Tibial artery (tissue), 4 donors: ENCODE data around the gene CDK5RAP2.

ENCODE experiments used
- DNase-seq, 2 donors: peaks; one replicate each; pipeline ENCODE4 v3.0.0-alpha.2; 2019
- H3K27ac ChIP-seq, 2 donors: fragments of 200-600 bp; sonication (generic) in 1 of 2; 1 replicate in 1 of 2; 2 replicates in 1 of 2; pipeline ENCODE4 v1.5.1; 2018 to 2019; ENCODE audit warnings: mild to moderate bottlenecking in 1 of 2
- H3K27me3 ChIP-seq, 2 donors: fragments of 200-600 bp; sonication (generic) in 1 of 2; one replicate each; pipeline versions ENCODE4 v1.5.1 to v1.6.0; 2016 to 2019
- H3K36me3 ChIP-seq, 3 donors: fragments of 200-600 bp; sonication (generic) in 2 of 3; one replicate each; pipeline ENCODE4 v1.5.1; 2016 to 2019; ENCODE audit warnings: mild to moderate bottlenecking in 2 of 3
- H3K4me1 ChIP-seq, 4 donors: fragments of 200-600 bp; sonication (generic) in 2 of 4; 1 replicate in 3 of 4; 2 replicates in 1 of 4; pipeline ENCODE4 v1.5.1; 2016 to 2019
- H3K4me3 ChIP-seq, 2 donors: fragments of 200-600 bp; sonication (generic) in 1 of 2; 1 replicate in 1 of 2; 2 replicates in 1 of 2; pipeline ENCODE4 v1.5.1; 2018 to 2019; ENCODE audit warnings: mild to moderate bottlenecking in 2 of 2
- H3K9me3 ChIP-seq, 3 donors: fragments of 200-600 bp; sonication (generic) in 1 of 3; one replicate each; pipeline ENCODE4 v1.5.1; 2016 to 2019
- CTCF ChIP-seq, 2 experiments: fragments of 200-600 bp in 1 of 2; fragments of 450-650 bp in 1 of 2; IDR thresholded peaks; one replicate each; pipeline ENCODE4 v1.5.1; 2017 to 2019; ENCODE audit warnings: antibody characterized with exemption in 2 of 2, mild to moderate bottlenecking in 1 of 2, moderate library complexity in 1 of 2
- intact Hi-C: fragments of 100-400 bp; cut with DNase I; formaldehyde crosslinking; loops from one replicate; pipeline ENCODE4 v1.15.0; 2023; ENCODE audit warnings: low total_unique reads

CDK5RAP2 gene

DNA sequence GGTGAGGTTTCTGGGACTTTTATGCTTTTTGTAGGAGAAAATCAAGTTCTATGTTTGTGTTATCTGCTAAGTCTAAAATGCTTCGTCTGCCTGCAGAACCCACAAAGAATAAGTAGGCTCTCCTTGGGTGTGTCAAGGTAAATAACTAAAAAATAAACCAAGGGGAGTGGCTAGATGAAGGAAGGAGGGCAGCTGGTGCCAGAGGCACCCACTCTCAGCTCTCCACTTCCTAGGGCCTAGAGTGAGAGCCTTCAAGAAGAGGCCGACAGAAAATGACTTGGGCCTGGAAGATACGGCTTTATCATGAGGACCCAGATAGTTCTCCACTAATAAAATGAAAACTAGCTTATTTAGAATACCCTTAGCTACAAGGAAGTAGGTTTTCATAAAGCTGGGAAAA lies 147.4 kb downstream of the CDK5RAP2 start:
- no peaks in the 10 kb centered on the region for H3K27me3 ChIP-seq
- DNase-seq = no peak
- H3K4me3 ChIP-seq = no peak overlapping the region
- H3K4me1 ChIP-seq = peaks cover 0 to 8% (median 2%) of the 10 kb centered on the region in 4 donors
- no peaks in the 10 kb centered on the region for H3K9me3 ChIP-seq
- TF ChIP-seq CTCF (IDR thresholded peaks at IDR 0.05) = no peak
- intact Hi-C loops = no loop called here
- no peak overlapping the region for H3K27ac ChIP-seq
- peaks cover 0 to 16% (median 8%) of the 10 kb centered on the region in 3 donors for H3K36me3 ChIP-seq

- no peak for TF ChIP-seq CTCF (IDR thresholded peaks at IDR 0.05)
- intact Hi-C loops = no loop called here
- no peak for DNase-seq
- Histone ChIP-seq H3K9me3 (no peaks in the 10 kb centered on the region), H3K4me3 (no peak overlapping the region), H3K4me1 (peaks cover 0 to 8% (median 2%) of the 10 kb centered on the region in 4 donors), H3K27me3 (no peaks in the 10 kb centered on the region), H3K36me3 (peaks cover 4 to 16% (median 10%) of the 10 kb centered on the region in 3 donors), H3K27ac (no peak overlapping the region)
Measured at GRCh38 chr9:120431268-120431667, 148.7 kb downstream of the CDK5RAP2 start.

DNA sequence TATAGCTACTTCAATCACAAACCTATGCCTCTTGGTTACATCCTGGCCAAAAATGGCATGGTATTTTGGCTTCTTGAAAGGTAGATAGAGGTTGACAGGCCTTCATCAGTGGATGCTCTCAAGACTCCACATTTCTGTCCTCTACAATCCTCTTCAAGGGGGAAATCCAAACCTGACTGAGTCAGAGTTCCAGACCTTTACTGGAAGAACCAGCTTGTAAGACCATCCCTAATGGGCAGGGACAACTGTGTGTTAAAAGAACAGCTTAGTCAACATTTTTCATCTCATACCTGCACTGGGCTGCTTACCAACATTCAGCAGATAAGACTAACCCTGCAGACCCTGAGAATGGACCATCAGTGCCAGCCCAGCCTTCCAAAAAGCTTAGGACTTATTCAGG lies 155.7 kb downstream of the CDK5RAP2 start:
- Histone ChIP-seq H3K9me3 (no peaks in the 10 kb centered on the region), H3K27ac (no peak overlapping the region), H3K4me1 (no peaks in the 10 kb centered on the region), H3K27me3 (no peaks in the 10 kb centered on the region), H3K36me3 (peaks cover 28 to 48% (median 39%) of the 10 kb centered on the region in 3 donors), H3K4me3 (no peak overlapping the region)
- TF ChIP-seq CTCF (IDR thresholded peaks at IDR 0.05) = no peak
- intact Hi-C loops = no loop called here
- DNase-seq = no peak

DNA sequence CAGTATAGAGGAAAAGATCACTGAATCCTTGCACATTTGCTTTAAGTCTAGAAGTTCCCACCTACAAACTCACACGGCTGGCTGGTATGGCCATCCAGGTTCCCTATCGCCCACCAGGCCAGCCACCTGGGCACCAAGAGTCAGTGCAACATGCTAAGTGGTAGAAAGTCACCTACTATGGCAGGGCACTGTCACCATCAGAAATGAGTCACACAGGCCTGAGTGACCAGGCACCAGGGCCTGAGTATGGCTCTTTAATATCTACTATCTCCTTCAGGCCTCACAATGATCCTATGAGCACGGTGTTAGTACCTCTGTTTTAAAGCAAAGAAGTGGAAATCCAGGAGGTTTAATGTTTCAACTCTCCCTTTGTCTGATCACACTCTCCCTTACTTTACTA lies 156.2 kb downstream of the CDK5RAP2 start:
- H3K27me3 ChIP-seq = no peaks in the 10 kb centered on the region
- H3K4me1 ChIP-seq = no peaks in the 10 kb centered on the region
- intact Hi-C loops = no loop called here
- no peak overlapping the region for H3K4me3 ChIP-seq
- peaks cover 29 to 52% (median 44%) of the 10 kb centered on the region in 3 donors for H3K36me3 ChIP-seq
- DNase-seq = no peak
- TF ChIP-seq CTCF (IDR thresholded peaks at IDR 0.05) = no peak
- H3K9me3 ChIP-seq = no peaks in the 10 kb centered on the region
- H3K27ac ChIP-seq = no peak overlapping the region

- TF ChIP-seq CTCF (IDR thresholded peaks at IDR 0.05) = no peak
- H3K27me3 ChIP-seq = no peaks in the 10 kb centered on the region
- H3K36me3 ChIP-seq = peaks cover 27 to 68% (median 51%) of the 10 kb centered on the region in 3 donors
Measured at GRCh38 chr9:120421977-120422376, 158.0 kb downstream of the CDK5RAP2 start.

GRCh38 chr9:120418315-120418714 lies 161.7 kb downstream of the CDK5RAP2 start:
- Histone ChIP-seq H3K27ac (no peak overlapping the region), H3K27me3 (no peaks in the 10 kb centered on the region), H3K4me3 (no peak overlapping the region), H3K9me3 (no peaks in the 10 kb centered on the region), H3K36me3 (peaks cover 17 to 72% (median 57%) of the 10 kb centered on the region in 3 donors), H3K4me1 (no peaks in the 10 kb centered on the region)
- no peak for TF ChIP-seq CTCF (IDR thresholded peaks at IDR 0.05)
- intact Hi-C loops = no loop called here
- DNase-seq = no peak

More at GRCh38 chr9:120421977-120422376, 158.0 kb downstream of the CDK5RAP2 start:
- DNase-seq = no peak
- H3K4me1 ChIP-seq = no peaks in the 10 kb centered on the region
- no peaks in the 10 kb centered on the region for H3K9me3 ChIP-seq
- intact Hi-C loops = no loop called here
- H3K27ac ChIP-seq = no peak overlapping the region
- no peak overlapping the region for H3K4me3 ChIP-seq
